GM13977 (cell line): ENCODE measurements around the gene CAPN6.

Experiments
- DNase-seq: peaks from one replicate; pipeline ENCODE4 v3.0.0; 2012; ENCODE audit warnings: low spot score
- CTCF ChIP-seq: IDR thresholded peaks from 2 replicates; pipeline ENCODE4 v1.5.1; 2012; ENCODE audit warnings: mild to moderate bottlenecking, control low read depth; ENCODE audit not compliant: insufficient read depth; ENCODE audit errors: extremely low read depth, missing control alignments
- in situ Hi-C: fragments of 300-500 bp; cut with MboI; formaldehyde crosslinking; loops from one replicate; pipeline ENCODE4 v1.12.0; 2022; ENCODE audit warnings: low sequenced_read_pairs, low pct_unique_long_range_greater_than_20kb, mixed read lengths, inconsistent platforms; ENCODE audit not compliant: unreplicated experiment

Gene CAPN6

GRCh38 chrX:111244235-111244750 lies 26.0 kb downstream of the CAPN6 start:
- in situ Hi-C loops = no loop called here
- peak; percentile 29 for DNase-seq
- TF ChIP-seq CTCF = peak; percentile 52

- in situ Hi-C loops = no loop called here
- no peak for DNase-seq
- TF ChIP-seq CTCF = no peak
Observed at GRCh38 chrX:111216293-111216801, 53.9 kb downstream of the CAPN6 start.

GRCh38 chrX:111207851-111208250 lies 62.4 kb downstream of the CAPN6 start:
- no peak for TF ChIP-seq CTCF
- no peak for DNase-seq
- in situ Hi-C loops = no loop called here

GRCh38 chrX:111200327-111200726 lies 70.0 kb downstream of the CAPN6 start:
- no peak for TF ChIP-seq CTCF
- in situ Hi-C loops = no loop called here
- no peak for DNase-seq

GRCh38 chrX:111199505-111199904 lies 70.8 kb downstream of the CAPN6 start:
- in situ Hi-C loops = no loop called here
- no peak for TF ChIP-seq CTCF
- DNase-seq = no peak
